H7 (cell line): ENCODE results near the gene SSTR1. TPM values are rescaled to one million over a fixed set of nuclear protein-coding genes. Genes with fewer than 3 reads are reported as not detected.
A peak's percentile ranks its signal among the peaks of the same experiment; 100 is the strongest.

Experiments
- DNase-seq: peaks from one replicate; pipeline ENCODE4 v3.0.0; 2012
- H3K27me3 ChIP-seq: 2 replicates; pipeline ENCODE4 v1.6.0; 2011; ENCODE audit warnings: mild to moderate bottlenecking, low read length; ENCODE audit not compliant: control insufficient read depth, insufficient read depth
- H3K36me3 ChIP-seq: replicated peaks from 2 replicates; pipeline ENCODE4 v1.5.1; 2011; ENCODE audit warnings: low read length; ENCODE audit not compliant: control insufficient read depth, insufficient read depth
- H3K4me3 ChIP-seq: 2 replicates; pipeline ENCODE4 v1.5.1; 2011; ENCODE audit warnings: low read depth, mild to moderate bottlenecking, control low read depth, low read length, moderate library complexity; ENCODE audit not compliant: insufficient read depth
- total RNA-seq: library from RNA; depleted of rRNA; stranded (reverse); fragments of >200 nt; shearing (Covaris generic); gene quantifications from 2 replicates; pipeline ENCODE4 v1.2.3, GENCODE V29; 2014

Gene SSTR1
- total RNA-seq, 1 experiment from 2014 or later, result 2.0 TPM

DNA sequence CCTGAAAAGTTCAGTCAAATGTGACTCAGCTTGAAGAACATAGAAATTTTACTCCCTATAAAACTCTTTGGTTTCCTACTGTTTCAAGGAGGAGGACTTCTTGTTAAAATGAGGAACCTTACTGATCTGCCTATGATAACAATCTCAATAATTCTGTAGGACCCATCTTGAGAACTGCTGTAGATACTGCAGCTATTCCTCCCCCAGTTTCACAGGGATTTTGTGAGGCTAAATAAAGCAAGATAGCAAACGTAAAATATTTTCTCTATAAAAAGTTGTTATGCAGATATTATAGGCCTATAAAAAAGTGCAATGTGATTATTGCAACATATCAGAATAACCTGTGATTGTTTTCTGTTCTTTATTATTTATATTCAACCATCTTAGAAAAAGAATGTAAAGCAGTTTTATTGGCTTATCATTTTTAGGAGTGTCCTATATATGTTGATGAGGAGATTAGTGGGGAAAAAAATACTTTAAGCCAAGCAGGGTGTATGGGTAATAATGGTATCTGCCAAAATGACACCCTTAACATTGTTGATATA, 36.1 kb downstream of the SSTR1 start:
- Histone ChIP-seq H3K36me3 (no peaks in the 10 kb centered on the region), H3K27me3 (no peaks in the 10 kb centered on the region), H3K4me3 (no peak overlapping the region)
- no peak for DNase-seq

DNA sequence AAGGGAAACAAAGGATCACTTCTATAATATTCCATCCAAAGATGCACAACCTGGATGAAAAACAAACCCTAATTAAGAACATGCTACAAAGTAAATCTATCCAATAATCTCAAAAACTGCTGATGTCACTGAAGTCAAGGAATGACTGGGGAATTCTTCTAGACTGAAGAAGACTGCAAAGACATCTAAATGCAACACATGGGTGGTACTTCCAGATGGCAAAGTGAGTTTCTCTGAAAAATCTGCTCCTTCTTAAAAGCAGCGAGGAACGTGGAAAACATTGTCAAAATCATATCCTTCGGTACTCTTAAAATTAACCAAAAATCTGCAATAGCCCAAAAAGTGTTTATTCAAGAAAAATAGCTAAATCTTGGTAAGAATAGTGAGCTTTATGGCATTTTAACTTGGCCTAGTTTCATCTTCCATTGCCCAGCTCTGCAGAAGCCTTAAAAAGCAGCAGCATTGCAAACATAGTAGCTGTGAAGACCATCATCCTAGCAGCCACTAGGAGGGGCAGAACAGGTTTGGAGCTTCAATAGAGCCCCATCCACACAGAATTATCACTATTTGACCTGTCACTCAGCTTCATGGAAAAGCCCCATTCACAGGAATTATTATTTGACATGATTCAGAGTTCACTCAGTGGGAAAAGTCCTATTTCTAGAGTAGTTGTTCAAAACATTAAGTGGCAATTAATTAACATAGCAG, 40.8 kb downstream of the SSTR1 start:
- no peak overlapping the region for H3K4me3 ChIP-seq
- peaks cover 5% of the 10 kb centered on the region for H3K27me3 ChIP-seq
- H3K36me3 ChIP-seq, result no peaks in the 10 kb centered on the region
- DNase-seq, result peak; percentile 18

DNA sequence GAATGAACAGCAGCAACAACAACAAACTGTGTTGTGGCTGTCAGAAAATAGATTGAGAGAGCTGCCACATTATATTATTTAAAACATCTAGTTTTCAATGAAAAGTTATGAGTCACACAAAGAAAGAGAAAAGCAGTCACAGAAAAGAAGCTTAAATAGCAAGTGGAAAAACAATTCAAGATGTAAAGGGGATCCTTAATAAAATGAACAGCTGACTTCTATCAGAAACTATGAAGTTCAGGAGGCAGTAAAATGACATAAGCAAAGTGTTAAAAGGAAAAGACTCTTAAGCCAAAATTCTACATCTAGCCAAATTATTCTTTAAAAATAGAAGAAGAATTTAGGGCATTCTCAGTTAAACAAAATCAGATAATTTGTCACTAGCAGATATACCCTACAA, 42.6 kb downstream of the SSTR1 start:
- H3K36me3 ChIP-seq, result no peaks in the 10 kb centered on the region
- DNase-seq, result no peak
- H3K27me3 ChIP-seq, result peaks cover 24% of the 10 kb centered on the region

GRCh38 chr14:38252066-38252710, 44.5 kb downstream of the SSTR1 start:
- H3K36me3 ChIP-seq, result no peaks in the 10 kb centered on the region
- peaks cover 42% of the 10 kb centered on the region for H3K27me3 ChIP-seq
- no peak for DNase-seq
- H3K4me3 ChIP-seq, result no peak overlapping the region

More for the DNA sequence above, 42.6 kb downstream of the SSTR1 start:
- no peak overlapping the region for H3K4me3 ChIP-seq

- DNase-seq, result no peak
- Histone ChIP-seq H3K4me3 (no peak overlapping the region), H3K27me3 (peaks cover 45% of the 10 kb centered on the region), H3K36me3 (no peaks in the 10 kb centered on the region)
Observed at GRCh38 chr14:38253676-38254075, 46.0 kb downstream of the SSTR1 start.

- Histone ChIP-seq H3K4me3 (peak overlapping the region; percentile 44), H3K36me3 (no peaks in the 10 kb centered on the region), H3K27me3 (peaks cover 45% of the 10 kb centered on the region)
- DNase-seq, result peak; percentile 7
Observed at GRCh38 chr14:38254571-38255407, 47.1 kb downstream of the SSTR1 start.

GRCh38 chr14:38255408-38255672, 47.6 kb downstream of the SSTR1 start:
- peak overlapping the region; percentile 44 for H3K4me3 ChIP-seq
- H3K36me3 ChIP-seq, result no peaks in the 10 kb centered on the region
- peaks cover 45% of the 10 kb centered on the region for H3K27me3 ChIP-seq
- peak; percentile 64 for DNase-seq

DNA sequence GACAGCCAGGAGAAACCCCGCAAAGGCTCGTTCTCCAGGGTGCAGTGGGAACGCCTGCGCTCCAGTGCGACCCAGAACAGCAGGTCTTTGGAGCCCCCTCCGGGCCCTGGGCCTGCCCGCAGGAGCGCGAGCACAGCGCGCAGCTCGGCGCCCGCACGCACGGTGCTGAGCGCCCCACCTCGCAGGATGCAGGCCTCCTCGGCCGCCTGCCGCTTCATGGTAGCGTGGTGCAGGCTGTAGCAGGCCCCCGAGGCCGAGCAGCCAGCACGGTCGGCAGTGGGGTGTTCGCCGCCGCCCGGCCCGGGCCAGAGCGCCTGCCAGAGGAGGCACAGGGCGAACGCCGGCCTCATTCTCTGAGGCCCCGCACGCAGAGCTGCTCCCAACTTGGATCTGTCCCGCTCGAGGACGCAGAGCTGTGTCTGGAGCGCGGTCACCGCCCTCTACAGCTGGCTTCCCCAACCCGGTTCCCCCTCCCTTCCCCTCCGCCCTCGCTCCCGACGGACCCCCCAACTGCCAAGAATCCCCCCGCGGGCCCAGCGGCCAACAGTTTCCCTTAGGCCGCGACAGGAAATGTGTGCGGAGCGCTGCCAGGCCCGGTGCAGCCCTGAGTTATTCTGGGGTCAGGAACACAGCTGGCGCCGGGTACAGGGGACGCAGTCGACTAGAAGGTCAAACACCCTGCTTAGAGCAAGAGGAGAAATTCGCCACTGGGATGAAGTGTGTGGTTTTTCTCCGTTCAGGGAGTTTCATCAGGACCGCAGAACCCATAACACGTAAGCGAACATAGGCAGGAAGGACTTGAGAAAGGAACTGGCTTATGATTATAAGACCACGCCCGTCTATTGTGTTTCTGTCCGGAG, 48.2 kb downstream of the SSTR1 start, which contains the start of gene CLEC14A:
TSS of gene CLEC14A (minus strand) at position 421 of the 860 bp plus-strand sequence. CDS start at position 350, 71 bp downstream.
- peak; percentile 70 for DNase-seq
- peak within 1 kb of the TSS; percentile 44 for H3K4me3 ChIP-seq
- H3K36me3 ChIP-seq, result no peaks in the 10 kb centered on the region
- peaks cover 45% of the 10 kb centered on the region for H3K27me3 ChIP-seq

- no peaks in the 10 kb centered on the region for H3K36me3 ChIP-seq
- H3K27me3 ChIP-seq, result peaks cover 45% of the 10 kb centered on the region
Observed at GRCh38 chr14:38256533-38256840, 48.8 kb downstream of the SSTR1 start.

GRCh38 chr14:38257507-38257906, 49.8 kb downstream of the SSTR1 start:
- H3K36me3 ChIP-seq, result no peaks in the 10 kb centered on the region
- peaks cover 45% of the 10 kb centered on the region for H3K27me3 ChIP-seq
- DNase-seq, result no peak
- H3K4me3 ChIP-seq, result no peak overlapping the region

More at GRCh38 chr14:38256533-38256840, 48.8 kb downstream of the SSTR1 start:
- peak; percentile 34 for DNase-seq
- peak overlapping the region; percentile 44; the same call in 1 of the 2 replicates for H3K4me3 ChIP-seq

GRCh38 chr14:38261620-38262019, 53.9 kb downstream of the SSTR1 start:
- H3K27me3 ChIP-seq, result peaks cover 9% of the 10 kb centered on the region
- no peak overlapping the region for H3K4me3 ChIP-seq
- DNase-seq, result no peak
- no peaks in the 10 kb centered on the region for H3K36me3 ChIP-seq
